Activated T-cell treated with anti-CD3 and anti-CD28 coated beads, Interleukin-2, amount 50 U/mL, for 1 hour (primary cell): ENCODE results near the gene ARPP21.

Experiments used
- DNase-seq: peaks from one replicate; pipeline ENCODE4 v3.0.0-alpha.2; 2020

The ARPP21 gene

GRCh38 chr3:35643495-35643894 is 4.2 kb downstream of the ARPP21 start:
- no peak for DNase-seq

DNA sequence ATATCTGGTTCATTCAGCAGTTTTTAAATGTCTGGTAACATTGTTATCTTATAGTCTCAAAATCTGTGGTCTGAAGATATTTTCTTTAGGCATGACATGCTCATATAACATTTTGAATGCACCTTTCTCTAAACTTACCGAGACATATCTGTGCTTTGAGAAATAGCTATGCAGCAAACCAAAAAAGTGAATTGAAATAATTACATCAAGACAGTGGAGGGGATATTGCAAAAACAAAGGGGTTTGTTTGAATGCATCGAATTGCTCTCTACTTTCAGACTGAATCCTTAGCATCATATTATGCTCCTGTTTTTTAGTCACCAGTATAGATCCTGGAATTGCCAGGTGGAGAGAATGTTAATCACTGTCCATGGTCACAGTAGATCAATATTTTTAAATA is 5.1 kb downstream of the ARPP21 start:
- DNase-seq = no peak

DNA sequence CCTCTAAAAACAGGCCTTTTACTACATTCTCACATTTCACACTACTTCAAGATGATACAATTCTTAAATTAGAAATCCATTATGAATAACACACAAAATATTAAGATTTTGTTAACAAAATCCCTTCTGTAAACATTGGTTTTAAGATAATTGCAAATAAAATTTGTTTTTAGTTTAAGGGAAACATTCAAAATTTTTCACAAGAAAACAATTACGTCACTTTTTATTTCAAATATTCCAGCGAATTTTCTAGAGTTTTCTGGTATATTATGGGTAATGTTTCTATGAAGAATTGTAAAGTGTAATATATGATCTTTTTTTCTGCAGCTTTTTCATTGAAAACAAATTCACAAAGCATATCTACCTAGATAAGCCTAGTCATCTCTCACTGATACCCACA is 5.9 kb downstream of the ARPP21 start:
- no peak for DNase-seq

GRCh38 chr3:35646081-35646480 is 6.8 kb downstream of the ARPP21 start:
- no peak for DNase-seq

GRCh38 chr3:35647461-35647860 is 8.1 kb downstream of the ARPP21 start:
- no peak for DNase-seq

- no peak for DNase-seq
Observed at GRCh38 chr3:35648347-35648746, 9.0 kb downstream of the ARPP21 start.

GRCh38 chr3:35649405-35649804 is 10.1 kb downstream of the ARPP21 start:
- DNase-seq = no peak

DNA sequence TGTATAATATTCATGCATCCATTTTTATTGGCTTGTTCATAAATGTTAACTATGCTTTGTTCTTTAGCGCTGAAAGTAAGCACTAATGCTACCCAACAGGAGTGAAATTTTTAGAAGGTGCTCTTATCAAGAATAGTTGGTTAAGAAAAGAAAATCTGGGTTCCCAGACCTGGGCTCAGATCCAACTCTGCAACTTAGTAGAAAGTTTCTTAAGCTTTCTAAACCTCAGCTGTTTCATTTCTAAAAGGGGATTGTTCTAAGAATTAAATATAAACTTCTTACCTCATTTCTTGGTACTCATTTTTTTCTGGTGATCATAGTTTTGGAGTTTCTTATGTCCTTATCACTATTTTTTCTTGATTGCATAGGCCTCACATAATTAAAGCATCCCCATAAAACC is 12.1 kb downstream of the ARPP21 start:
- no peak for DNase-seq

DNA sequence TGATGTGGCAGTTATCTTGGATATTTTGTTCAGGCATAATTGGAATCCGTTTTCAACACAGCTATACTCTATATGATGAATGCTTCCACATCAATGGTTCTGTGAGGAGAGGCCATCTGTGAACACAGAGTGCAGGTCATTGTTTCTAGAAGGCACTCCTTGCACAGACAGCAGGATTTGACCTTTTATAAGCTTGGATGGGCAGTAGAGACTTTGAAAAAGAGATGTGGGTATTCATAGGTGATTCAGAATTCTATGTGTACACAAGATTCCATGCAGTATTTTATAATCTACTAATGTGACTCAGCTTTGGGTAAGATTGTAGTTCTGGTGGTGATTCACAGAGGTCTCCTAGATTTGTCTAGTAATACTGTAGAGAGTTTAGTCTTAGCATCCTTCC is 12.5 kb downstream of the ARPP21 start:
- DNase-seq = no peak

- no peak for DNase-seq
Observed at GRCh38 chr3:35653347-35653746, 14.0 kb downstream of the ARPP21 start.

DNA sequence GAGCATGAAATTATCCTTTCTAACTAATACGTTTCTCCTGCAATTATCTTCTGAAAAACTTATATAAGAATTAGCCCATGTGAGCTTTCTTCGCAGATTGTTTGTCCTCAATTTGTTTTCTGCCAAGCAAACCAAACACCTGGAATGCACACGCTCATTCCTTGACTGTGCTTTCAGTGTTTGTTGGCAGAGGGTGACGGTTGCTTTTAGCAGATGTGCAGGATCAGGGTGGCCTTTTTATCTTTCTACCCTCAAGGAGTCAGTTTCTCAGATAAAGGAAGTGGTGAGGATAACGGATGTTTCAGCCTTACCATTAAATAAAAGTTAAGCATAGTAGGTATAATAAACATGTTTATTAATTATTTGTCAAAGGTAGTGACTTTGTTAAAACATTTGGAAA is 15.2 kb downstream of the ARPP21 start:
- no peak for DNase-seq

DNA sequence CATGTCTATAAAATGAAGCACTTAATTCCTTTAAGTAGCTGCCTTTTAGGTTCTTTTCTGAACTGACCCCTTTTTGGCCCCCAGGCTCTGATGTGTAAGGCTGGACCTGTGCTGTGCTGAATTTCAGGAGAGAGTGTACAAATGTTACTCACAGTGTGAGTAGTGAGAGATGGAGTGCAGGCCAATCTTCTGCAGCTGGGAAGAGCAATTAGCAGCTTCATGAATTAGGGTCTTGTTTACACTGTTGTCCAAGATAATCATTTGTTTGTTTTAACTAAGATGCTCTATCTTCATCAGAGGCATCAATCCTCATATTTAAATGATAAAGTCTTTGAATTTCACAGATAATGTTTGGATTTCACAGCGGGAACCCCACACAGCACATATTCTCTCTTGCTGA is 19.4 kb downstream of the ARPP21 start:
- no peak for DNase-seq

DNA sequence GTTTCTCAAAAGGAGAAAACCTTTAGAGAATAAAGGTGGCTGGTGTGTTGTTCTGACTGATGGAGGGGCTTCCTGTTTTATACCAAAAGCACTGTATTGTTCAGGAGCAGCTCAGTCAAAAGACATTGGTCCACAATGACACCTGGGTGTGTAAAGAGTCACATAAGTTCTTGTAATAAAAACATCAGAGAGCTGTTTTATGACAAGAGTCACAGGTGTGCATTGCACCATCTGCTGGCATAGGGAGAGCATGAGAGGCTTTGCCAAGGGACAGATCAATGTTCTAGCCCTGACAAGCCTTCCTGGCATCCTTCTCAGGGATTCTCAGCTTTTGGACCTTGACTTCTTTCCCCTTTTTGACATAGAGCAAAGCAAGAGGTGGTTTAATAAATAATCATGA is 20.4 kb downstream of the ARPP21 start:
- no peak for DNase-seq

DNA sequence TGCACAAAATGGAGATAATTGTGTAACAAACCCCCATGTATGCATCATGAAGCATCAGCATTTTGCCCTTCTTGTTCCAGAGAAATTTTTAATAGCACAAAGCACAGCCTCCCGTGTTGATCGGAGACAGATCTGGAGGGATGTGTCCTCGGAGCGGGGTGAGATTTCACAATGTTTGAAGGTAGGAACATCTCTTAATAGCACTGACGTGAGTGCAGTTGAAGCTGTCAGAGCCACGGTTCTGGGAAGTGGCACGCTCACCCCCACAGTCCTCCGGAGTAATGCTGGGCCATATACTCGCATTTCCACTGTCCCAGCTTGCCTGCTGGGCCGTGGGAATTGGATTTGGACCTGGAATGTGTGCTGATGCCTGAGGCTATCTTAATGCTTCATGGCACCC is 24.1 kb downstream of the ARPP21 start:
- DNase-seq = no peak

DNA sequence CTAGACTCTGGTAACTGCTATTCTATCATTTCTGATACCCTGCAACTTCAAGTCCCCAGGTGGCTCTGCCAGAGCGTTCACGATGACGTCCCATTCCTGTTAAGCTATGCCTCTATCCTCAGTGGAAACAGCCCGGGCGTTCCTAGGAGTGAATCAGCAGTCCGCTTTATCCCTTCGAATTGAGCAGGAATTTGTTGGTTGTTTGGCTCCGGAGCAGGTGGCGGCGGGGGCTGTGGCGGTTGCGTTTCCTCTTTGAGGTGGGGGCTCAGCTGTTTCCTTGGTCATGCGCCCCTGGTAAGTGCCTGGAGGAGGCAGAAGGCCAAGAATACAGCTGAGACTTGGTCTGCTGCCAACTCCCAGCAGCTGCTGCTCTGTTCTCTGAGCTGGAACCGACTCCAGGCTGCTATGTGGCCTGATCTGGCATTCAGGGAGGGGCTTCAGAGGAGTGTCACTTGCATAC is 25.2 kb downstream of the ARPP21 start:
- DNase-seq = no peak

GRCh38 chr3:35665390-35666055 is 26.2 kb downstream of the ARPP21 start:
- no peak for DNase-seq

DNA sequence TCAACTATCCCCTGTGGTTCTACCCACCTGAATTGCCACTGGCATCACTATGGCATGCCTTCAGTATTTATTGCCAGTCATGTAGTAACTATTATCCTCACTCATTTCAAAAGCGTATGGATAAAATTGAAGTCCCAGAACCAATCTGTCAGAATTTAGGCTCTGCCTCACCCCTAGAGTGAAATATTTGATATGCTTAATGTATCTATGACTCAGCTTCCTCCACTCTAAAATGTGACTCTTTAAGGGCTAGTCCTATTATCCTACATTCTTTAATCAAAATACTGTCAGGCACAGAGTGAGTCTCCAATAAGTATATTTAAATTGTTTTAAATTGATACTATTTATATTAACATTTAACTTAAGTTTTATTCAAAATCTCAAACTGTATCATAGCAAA is 27.6 kb downstream of the ARPP21 start:
- DNase-seq = no peak

GRCh38 chr3:35670408-35670965 is 31.2 kb downstream of the ARPP21 start:
- DNase-seq = no peak

DNA sequence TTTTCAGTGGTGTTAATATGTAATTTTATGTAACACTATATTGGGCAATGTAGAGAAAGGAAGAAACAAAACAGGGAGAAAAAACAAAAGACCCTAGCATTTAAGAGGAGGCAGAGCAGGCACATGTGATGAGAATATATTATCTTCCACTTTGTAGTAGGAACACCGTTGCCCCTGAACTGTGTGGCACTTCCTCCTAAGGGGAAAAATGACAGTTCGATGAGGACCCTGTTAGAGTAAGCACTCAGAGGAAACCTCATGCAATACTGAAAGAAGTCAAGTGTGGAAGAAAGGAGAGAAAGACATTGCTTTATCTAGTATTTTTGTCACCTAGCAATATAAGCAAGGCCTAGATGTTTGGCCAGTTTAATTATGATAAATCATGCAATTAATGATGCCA is 32.2 kb downstream of the ARPP21 start:
- no peak for DNase-seq

DNA sequence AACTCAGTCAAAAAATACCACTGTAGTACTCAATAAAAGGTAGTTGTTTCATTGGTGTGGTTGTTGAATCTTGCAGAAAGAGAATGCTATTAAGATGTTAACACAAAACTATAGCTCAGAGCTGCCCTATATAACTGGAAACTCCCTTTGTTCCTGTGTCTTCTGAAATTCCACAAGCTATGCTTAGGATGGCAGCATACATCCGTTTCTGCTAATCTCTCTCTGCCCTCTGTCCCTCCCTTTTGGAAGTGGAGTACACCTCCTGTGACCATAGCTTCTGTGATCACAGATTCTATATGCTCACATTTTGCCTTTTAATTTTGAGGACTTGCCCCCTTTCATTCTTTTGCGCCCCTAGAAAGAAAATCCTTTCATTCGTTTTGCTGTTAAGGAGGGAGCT is 33.7 kb downstream of the ARPP21 start:
- DNase-seq = no peak

DNA sequence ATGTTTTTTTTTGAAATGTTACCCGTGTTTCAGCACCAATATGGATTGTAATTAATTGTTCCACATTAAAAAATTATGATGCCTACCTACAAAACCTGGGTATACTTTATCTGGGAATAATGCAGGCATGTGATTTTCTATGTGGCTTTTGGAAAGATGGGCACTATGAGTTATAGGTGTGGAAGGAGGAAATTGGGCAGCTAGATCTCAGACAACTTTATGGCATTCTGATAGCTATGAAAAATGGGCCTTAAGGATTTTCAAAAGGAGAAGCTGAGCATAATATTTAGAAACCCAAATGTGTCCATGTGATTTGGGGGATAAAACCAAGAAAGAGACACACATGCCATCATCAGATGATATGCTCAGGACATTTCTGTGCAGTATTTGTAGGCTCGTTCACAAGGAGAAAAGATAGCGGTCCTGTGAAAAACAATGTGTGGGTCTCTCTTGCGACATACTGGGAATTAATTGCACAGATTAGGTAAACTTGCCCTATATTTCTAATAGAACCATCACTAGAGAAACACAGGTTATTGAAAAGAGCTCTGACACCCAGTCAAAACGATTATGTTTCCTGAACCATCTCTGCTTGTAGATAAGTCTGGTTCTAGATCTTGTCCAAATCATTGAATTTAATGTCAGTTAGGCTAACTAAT is 35.3 kb downstream of the ARPP21 start:
- no peak for DNase-seq

GRCh38 chr3:35675206-35675605 is 35.9 kb downstream of the ARPP21 start:
- DNase-seq = no peak

DNA sequence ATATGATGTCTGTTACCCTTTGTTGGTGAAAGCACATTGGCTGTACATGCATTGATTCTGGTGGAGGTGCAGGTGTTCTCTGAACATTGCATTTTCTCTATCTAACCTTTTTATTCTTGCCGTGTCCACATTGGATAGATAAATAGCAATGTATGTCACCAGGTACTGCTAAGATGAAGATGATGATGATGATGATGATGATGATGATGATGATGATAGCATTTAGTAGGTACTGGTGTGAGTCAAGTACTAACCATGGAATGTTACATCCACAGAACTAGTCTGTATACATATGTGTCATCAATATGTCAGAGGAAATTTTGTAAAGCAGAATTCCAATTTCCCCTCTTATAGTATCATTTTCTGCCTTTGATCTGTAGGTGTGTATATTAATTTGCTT is 36.3 kb downstream of the ARPP21 start:
- DNase-seq = no peak

DNA sequence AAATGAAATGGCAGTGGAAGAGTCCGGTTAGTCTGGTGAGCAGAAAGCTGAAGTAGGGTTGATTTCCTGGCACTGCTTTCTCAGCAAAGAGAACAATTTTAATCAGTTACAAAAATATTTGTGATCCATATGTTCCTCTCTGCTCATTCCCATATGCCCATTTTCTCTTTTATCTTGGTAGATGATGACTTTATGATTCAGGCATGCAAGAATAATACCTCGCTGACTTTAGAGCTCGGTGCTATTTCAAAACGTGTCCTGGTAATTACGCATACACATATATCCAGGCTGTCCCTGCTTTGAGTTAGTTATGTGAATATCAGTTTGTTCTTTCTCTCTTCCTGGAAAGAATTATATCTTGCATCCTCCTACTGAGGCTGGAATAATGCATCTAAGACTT is 38.5 kb downstream of the ARPP21 start:
- no peak for DNase-seq
